HG02852 (cell line): ENCODE measurements around the gene INMT.
"Not testable (repeated sequence)": the region's sequence is repeated elsewhere in the genome, so short reads cannot be mapped to it uniquely, and the experiment has no call there.

Experiments used
- ATAC-seq: cut with Tn5 transposase; IDR thresholded peaks from one replicate; pipeline ENCODE4 v1.9.1; 2021; ENCODE audit warnings: mild to moderate bottlenecking, moderate library complexity; ENCODE audit not compliant: unreplicated experiment

Gene INMT

GRCh38 chr7:30751696-30752273 lies at the start of gene INMT:
INMT (plus strand) TSS chr7:30752135; CDS start chr7:30752151, 16 bp downstream.
- no peak for ATAC-seq

- no peak for ATAC-seq
Measured at GRCh38 chr7:30702200-30702599, 49.7 kb upstream of the INMT start.

GRCh38 chr7:30703756-30704155 lies 48.2 kb upstream of the INMT start:
- ATAC-seq: no peak

- no peak for ATAC-seq
Measured at GRCh38 chr7:30705008-30705407, 46.9 kb upstream of the INMT start.

DNA sequence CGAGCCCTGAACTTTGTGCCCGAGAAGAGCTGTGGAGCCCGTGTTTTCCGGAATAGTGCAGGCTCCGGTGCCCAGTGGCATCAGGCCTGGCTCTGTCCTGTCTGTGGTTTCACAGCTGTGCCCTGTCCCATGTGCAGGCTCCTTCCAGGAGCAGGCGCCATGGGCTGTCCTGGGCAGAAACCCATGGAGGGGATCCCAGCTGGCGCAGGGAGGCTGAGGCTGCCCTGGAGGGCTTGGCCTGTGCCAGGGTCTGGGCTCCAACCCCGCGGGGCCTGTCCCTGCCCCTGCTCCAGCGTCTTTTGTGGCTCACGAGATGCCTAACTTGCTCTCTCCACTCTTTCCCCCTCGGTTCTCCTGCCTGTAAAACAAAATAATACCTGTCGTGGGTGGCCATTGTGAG lies 46.3 kb upstream of the INMT start:
- ATAC-seq: no peak

DNA sequence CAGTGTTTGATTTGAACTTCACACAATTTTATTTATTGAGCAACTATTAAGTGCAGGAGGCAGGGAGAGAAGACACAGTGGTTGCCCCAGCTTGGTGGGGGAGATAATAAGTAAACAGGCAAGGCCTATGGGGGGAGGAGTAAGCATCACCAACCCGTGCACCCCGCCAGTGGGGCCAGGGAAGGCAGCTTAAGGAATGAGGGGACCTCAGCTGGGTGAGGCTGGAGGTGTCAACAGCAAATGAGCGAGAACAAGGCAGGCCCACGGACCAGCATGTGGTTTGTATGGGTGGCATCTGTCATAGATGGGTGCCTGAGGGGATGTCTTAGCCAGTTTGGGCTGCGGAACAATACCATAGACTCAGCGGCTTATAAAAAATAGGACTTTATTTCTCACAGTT lies 45.6 kb upstream of the INMT start:
- ATAC-seq: no peak

DNA sequence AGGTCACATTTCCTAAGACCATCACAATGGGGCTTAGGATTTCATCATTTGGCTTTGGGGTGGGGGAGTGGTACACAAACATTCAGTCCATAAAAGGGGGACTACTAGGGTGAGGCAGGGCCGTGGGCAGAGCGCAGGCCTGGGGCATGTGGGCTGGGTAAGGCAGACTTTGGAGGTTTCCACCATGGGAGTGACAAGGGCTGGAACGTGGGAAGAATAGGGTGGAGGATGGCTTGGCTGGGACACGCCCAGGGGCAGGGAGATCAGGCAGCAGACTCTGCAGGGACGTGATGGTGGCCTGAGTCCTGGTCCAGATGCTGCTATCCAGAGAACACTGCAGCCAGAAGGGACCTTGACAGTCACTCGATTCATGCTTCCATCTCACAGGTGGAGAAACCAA lies 45.0 kb upstream of the INMT start:
- no peak for ATAC-seq

GRCh38 chr7:30707391-30708357 lies 44.3 kb upstream of the INMT start:
- ATAC-seq: no peak

GRCh38 chr7:30708412-30708811 lies 43.5 kb upstream of the INMT start:
- no peak for ATAC-seq

DNA sequence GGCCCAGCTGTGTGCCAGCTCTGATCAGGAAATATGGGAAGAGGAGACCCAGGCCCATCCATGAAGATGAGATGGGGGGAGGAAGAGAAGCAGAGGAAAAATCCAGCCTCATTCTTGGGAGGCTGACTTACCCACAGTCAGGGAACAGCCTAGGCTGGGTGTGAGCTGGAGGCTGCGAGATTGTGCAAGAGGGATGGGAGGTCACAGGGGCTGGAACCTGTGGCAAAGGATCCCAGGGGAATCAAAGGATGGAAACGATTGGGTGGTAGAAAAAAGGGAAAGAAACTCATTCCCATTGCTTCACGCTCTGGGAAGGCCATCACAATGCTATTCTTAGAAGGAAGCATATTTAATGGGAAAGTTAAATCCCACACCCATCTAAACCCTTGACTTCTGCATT lies 43.0 kb upstream of the INMT start:
- no peak for ATAC-seq

DNA sequence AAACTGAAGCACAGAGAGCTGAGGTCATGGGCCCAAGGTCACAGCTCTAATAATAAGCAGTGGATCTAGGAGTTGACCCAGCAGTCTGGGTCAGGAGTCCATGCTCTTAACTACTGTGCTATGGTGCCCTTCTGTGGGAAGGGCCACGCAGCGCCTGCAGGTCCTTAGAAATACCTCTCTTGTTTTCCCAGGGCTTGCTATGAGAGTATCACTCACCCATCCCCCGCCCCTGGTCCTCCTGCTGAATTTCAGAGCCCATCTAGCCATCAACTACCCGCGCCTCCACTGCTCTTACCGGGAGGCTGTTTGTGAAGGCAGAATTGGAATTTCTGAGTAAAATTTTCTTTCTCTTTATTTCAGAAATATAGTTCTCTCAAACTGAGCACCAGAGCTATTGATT lies 42.4 kb upstream of the INMT start:
- no peak for ATAC-seq

DNA sequence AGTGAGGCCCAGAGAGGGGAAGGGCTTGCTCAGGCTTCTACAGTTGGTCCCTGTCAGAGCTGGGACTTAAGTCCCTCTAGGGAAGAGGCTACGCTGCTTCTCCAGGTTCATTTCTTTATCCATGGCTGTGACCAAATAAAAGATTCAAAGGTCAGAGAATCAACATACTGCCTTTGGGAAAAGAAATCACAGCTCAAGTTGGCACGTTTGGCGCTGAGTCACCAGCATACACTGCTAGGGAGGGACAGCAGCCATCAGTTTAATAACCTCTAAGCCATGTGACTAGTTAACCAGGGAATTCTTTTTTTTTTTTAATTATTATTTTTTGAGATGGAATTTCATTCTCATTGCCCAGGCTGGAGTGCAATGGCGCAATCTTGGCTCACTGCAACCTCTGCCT lies 41.3 kb upstream of the INMT start:
- ATAC-seq: no peak

GRCh38 chr7:30713392-30713791 lies 38.5 kb upstream of the INMT start:
- ATAC-seq: no peak

DNA sequence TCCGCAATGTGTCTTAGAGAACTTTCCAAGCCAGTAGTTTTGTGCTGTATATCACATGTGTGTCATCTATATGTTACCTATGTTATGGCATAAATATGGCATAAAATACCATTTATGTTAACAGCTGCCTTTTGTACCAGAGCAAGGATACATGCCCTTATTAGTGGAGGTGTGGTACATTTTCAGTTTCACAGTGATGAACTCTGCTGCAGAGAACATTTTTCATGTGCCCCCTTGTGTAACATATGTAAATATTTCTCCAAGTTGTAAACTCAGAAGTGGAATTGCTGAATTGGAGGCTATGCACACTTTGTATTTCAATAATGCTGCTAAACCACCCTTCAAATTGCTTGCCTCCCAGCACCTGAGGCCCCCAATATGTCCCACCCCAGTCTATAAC lies 37.8 kb upstream of the INMT start:
- no peak for ATAC-seq

DNA sequence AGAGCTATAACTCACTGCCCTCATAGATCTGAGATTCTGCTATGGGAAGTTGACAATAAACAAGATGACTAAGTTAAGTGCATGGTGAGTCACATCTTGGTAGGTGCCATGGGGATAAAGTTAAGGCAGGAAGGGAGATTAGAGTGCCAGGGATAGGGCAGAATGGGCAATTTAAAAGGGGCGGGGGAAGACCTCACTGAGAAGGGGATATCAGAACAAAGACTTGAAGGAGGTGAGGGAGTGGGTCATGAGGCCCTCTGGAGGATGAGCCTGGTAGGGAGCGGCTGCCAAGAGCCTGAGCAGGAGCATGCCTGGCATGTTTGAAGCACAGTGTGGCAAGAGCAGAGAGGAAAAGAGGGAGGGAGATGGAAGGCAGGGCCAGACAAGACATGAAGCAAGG lies 34.8 kb upstream of the INMT start:
- no peak for ATAC-seq

DNA sequence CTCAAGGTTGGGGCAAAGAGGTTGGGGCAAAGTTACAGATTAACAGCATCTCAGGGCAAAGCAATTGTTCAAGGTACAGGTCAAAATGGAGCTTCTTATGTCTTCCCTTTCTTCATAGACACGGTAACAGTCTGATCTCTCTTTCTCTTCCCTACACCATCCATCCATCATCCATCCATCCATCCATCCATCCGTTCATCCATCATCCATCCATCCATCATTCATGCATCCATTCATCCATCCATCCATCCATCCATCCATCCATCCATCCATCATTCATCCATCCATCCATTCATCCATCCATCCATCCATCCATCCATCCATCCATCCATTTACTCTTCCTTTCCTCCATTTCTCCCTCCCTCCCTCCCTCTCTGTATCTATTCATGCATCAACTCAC lies 32.5 kb upstream of the INMT start:
- not testable (repeated sequence) for ATAC-seq

- no peak for ATAC-seq
Measured at GRCh38 chr7:30721211-30721610, 30.7 kb upstream of the INMT start.

DNA sequence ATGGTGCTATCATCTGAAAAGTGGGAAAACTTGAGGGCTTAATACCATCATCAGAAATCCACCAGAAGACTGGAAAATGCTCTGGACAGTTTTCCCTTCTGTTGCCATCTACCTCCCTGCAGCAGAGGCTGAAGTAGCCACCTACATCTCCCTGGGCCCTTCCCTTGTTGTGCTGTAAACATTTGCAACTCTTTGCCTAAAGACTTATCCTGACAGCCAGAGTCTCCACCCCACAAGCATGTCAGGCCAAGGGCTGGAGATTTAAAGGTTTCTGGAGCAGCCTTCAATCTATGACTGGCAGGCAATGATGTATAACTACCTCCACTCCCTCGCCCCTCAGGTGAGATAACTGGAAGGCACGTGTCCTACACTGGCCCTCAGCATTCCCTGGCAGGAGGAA lies 29.7 kb upstream of the INMT start:
- ATAC-seq: no peak

- ATAC-seq: no peak
Measured at GRCh38 chr7:30722671-30723070, 29.3 kb upstream of the INMT start.

- ATAC-seq: no peak
Measured at GRCh38 chr7:30723776-30724175, 28.2 kb upstream of the INMT start.

DNA sequence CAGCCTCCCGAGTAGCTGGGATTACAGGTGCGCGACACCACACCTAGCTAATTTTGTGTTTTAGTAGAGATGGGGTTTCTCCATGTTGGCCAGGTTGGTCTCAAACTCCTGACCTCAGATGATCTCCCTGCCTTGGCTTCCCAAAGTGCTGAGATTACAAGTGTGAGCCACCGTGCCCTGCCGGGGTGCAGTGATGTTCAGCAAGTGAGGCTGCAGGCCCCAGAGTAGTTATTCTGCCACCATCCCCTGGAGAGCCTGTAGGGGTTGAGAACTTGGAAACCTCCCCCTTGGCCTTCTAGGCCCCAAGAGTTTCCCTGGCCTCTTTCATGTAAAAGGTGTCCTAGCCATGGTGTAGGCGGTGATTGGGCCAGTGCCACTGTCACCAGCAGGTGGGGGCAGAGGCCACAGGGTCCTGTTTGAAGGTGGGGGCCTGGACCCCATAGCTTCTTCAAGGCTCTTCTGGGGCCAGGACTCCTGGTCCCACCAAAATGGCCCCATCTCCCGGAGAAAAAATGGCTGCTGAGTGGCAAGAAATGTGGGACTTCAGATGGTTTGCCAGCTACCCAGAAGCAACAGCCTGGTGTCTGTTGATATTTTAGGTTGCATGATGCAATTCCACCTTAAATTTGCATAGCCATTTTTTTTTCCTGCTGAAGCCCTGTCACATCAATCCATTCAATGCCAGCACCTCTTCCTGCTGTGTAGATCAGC lies 25.5 kb upstream of the INMT start:
- no peak for ATAC-seq
